GM21737 (cell line): ENCODE data around the gene PRAMEF26.
"Not testable (repeated sequence)": the region's sequence is repeated elsewhere in the genome, so short reads cannot be mapped to it uniquely, and the experiment has no call there.

Source experiments
- ATAC-seq: cut with Tn5 transposase; IDR thresholded peaks from one replicate; pipeline ENCODE4 v1.9.1; 2021; ENCODE audit warnings: mild to moderate bottlenecking, moderate library complexity; ENCODE audit not compliant: unreplicated experiment

PRAMEF26 gene

GRCh38 chr1:13155909-13156308 lies at the start of gene PRAMEF26:
PRAMEF26 (minus strand) TSS chr1:13156009; CDS start chr1:13153095, 2,914 bp downstream.
- ATAC-seq, result not testable (repeated sequence)

GRCh38 chr1:13201309-13201708 lies 45.5 kb upstream of the PRAMEF26 start, which contains the start of gene PRAMEF13:
PRAMEF13 (minus strand) TSS chr1:13201409; CDS start chr1:13199589, 1,820 bp downstream.
- ATAC-seq, result not testable (repeated sequence)

- not testable (repeated sequence) for ATAC-seq
Observed at GRCh38 chr1:13171548-13171947, 15.7 kb upstream of the PRAMEF26 start, which contains the start of gene PRAMEF9. PRAMEF9 (plus strand) TSS chr1:13171848; CDS start chr1:13175281, 3,433 bp downstream.

GRCh38 chr1:13165531-13165930 lies 9.7 kb upstream of the PRAMEF26 start, which contains the start of gene HNRNPCL4:
HNRNPCL4 (minus strand) TSS chr1:13165631; CDS start chr1:13165467, 164 bp downstream.
- ATAC-seq, result not testable (repeated sequence)

GRCh38 chr1:13116754-13117153 lies 39.1 kb downstream of the PRAMEF26 start, which contains the start of gene HNRNPCL2:
HNRNPCL2 (minus strand) TSS chr1:13116854; CDS start chr1:13116400, 454 bp downstream.
- ATAC-seq, result not testable (repeated sequence)
